Embryonic facial prominence (tissue), 1 donor: ENCODE measurements around the gene LHX3.

Source experiments
- DNase-seq: peaks from one replicate; pipeline ENCODE4 v3.0.0-alpha.2; 2016; ENCODE audit errors: extremely low spot score

LHX3 gene

GRCh38 chr9:136207616-136208015 is 2.7 kb upstream of the LHX3 start:
- no peak for DNase-seq

GRCh38 chr9:136206602-136207275 is 1.8 kb upstream of the LHX3 start:
- no peak for DNase-seq

GRCh38 chr9:136205707-136205992 is 722 bp upstream of the LHX3 start:
- DNase-seq = no peak

GRCh38 chr9:136204145-136204805 is 653 bp downstream of the LHX3 start:
- no peak for DNase-seq

- no peak for DNase-seq
These were observed 1.4 kb downstream of the LHX3 start for GRCh38 chr9:136203408-136204144.

- DNase-seq = no peak
These were observed 2.2 kb downstream of the LHX3 start for GRCh38 chr9:136202454-136203407.

GRCh38 chr9:136201609-136202453 is 3.1 kb downstream of the LHX3 start:
- no peak for DNase-seq

GRCh38 chr9:136201174-136201573 is 3.8 kb downstream of the LHX3 start:
- DNase-seq = no peak

GRCh38 chr9:136200424-136200823 is 4.5 kb downstream of the LHX3 start:
- DNase-seq = no peak

- DNase-seq = no peak
These were observed 5.3 kb downstream of the LHX3 start for GRCh38 chr9:136199391-136200288.

- no peak for DNase-seq
These were observed 6.3 kb downstream of the LHX3 start for GRCh38 chr9:136198605-136199083.

GRCh38 chr9:136197930-136198604 is 6.9 kb downstream of the LHX3 start:
- no peak for DNase-seq

- DNase-seq = no peak
These were observed 7.6 kb downstream of the LHX3 start for GRCh38 chr9:136197084-136197875.

GRCh38 chr9:136196404-136197083 is 8.4 kb downstream of the LHX3 start:
- no peak for DNase-seq

GRCh38 chr9:136194540-136194939 is 10.4 kb downstream of the LHX3 start:
- no peak for DNase-seq

GRCh38 chr9:136193891-136194279 is 11.0 kb downstream of the LHX3 start:
- no peak for DNase-seq

- no peak for DNase-seq
These were observed 11.6 kb downstream of the LHX3 start for GRCh38 chr9:136193127-136193890.
